Skeletal muscle tissue (tissue), 4 donors: ENCODE data around the gene GPR137. TPM values are rescaled to one million over a fixed set of nuclear protein-coding genes. Genes with fewer than 3 reads are reported as not detected.

Experiments used
- H3K27ac ChIP-seq: one replicate; pipeline ENCODE4 v1.7.0; 2013; ENCODE audit warnings: mild to moderate bottlenecking, low read depth, low read length, inconsistent platforms
- H3K27me3 ChIP-seq, 3 donors: one replicate each; pipeline ENCODE4 v1.7.0; 2013; ENCODE audit warnings: low read length in 3 of 3; ENCODE audit not compliant: control insufficient read depth in 3 of 3, insufficient read depth in 3 of 3
- H3K36me3 ChIP-seq, 3 donors: one replicate each; pipeline ENCODE4 v1.7.0; 2013; ENCODE audit warnings: low read length in 3 of 3; ENCODE audit not compliant: control insufficient read depth in 3 of 3, insufficient read depth in 3 of 3
- H3K4me1 ChIP-seq, 3 donors: one replicate each; pipeline ENCODE4 v1.7.0; 2013; ENCODE audit warnings: low read length in 3 of 3, mild to moderate bottlenecking in 3 of 3; ENCODE audit not compliant: control insufficient read depth in 3 of 3, insufficient read depth in 3 of 3
- H3K4me3 ChIP-seq, 3 donors: one replicate each; pipeline ENCODE4 v1.7.0; 2013; ENCODE audit warnings: low read length in 3 of 3
- H3K9ac ChIP-seq, 3 donors: one replicate each; pipeline ENCODE4 v1.7.0; 2013; ENCODE audit warnings: low read length in 3 of 3, mild to moderate bottlenecking in 3 of 3, moderate library complexity in 2 of 3, low read depth in 1 of 3
- H3K9me3 ChIP-seq, 3 donors: one replicate each; pipeline ENCODE4 v1.7.0; 2013; ENCODE audit warnings: low read length in 3 of 3; ENCODE audit not compliant: control insufficient read depth in 3 of 3
- total RNA-seq: library from RNA; depleted of rRNA; stranded (reverse); fragments of >200 nt; gene quantifications from one replicate; pipeline ENCODE4 v1.2.3, GENCODE V29; 2014
- donor health status: Osteomylitis.

The GPR137 gene
- total RNA-seq, 1 donor from 2014 or later: 6.3 TPM

DNA sequence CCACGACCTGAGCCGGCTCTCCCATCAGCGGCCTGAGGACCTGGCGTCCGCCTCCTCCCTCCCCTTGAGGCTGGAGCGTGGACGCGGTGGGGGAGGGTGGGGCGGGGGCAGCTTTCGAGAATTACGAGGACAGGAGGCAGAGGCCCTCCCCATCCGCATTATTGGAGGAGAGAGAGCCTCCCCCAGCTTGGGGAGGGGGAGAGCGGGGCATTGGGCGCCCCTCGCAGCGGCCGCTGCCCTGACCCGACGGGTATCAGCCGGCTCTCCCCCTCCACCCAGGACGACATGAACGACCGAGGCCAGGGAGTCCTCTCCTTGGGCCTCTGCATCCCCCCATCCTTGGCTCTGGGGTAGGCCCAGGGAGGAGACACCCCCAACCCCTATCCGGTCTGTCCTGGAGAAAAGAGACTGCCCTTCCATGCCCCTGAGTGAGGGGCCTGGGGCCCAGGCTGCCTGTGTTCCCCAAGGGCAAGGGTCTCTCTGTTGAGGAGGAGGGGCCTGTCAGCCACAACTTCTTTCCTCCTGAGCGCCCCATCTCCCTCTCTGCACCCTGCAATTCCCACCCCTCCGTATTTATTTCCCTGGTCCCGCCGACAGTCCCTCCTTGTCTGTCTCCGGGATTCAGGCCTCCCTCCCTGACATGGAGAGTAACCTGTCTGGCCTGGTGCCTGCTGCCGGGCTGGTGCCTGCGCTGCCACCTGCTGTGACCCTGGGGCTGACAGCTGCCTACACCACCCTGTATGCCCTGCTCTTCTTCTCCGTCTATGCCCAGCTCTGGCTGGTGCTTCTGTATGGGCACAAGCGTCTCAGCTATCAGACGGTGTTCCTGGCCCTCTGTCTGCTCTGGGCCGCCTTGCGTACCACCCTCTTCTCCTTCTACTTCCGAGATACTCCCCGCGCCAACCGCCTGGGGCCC is 495 bp downstream of the GPR137 start:
- H3K9me3 ChIP-seq: no peaks in the 10 kb centered on the region

GRCh38 chr11:64286801-64287159 is 1.1 kb downstream of the GPR137 start:
- Histone ChIP-seq H3K9ac (peak overlapping the region in 2 of 3 donors; percentile 72 to 78), H3K4me1 (peaks cover 28 to 35% (median 32%) of the 10 kb centered on the region in 3 donors), H3K27ac (no peak overlapping the region), H3K4me3 (peak overlapping the region in 1 of 3 donors; percentile 73), H3K27me3 (peaks cover 11 to 15% (median 15%) of the 10 kb centered on the region in 3 donors), H3K9me3 (no peaks in the 10 kb centered on the region), H3K36me3 (peaks cover 0 to 6% (median 6%) of the 10 kb centered on the region in 3 donors)

More for the DNA sequence above, 495 bp downstream of the GPR137 start:
- H3K27me3 ChIP-seq: peaks cover 8 to 10% (median 9%) of the 10 kb centered on the region in 3 donors
- peaks cover 0 to 6% (median 6%) of the 10 kb centered on the region in 3 donors for H3K36me3 ChIP-seq
- peak overlapping the region; percentile 72 to 78 (median 78) for H3K9ac ChIP-seq
- H3K4me3 ChIP-seq: peak overlapping the region; percentile 67 to 87 (median 73)
- peaks cover 27 to 35% (median 31%) of the 10 kb centered on the region in 3 donors for H3K4me1 ChIP-seq
- no peak overlapping the region for H3K27ac ChIP-seq

- Histone ChIP-seq H3K36me3 (peaks cover 0 to 3% (median 0%) of the 10 kb centered on the region in 3 donors), H3K27ac (no peak overlapping the region), H3K27me3 (peaks cover 21 to 26% (median 25%) of the 10 kb centered on the region in 3 donors), H3K4me1 (peaks cover 31 to 40% (median 38%) of the 10 kb centered on the region in 3 donors), H3K9ac (no peak overlapping the region), H3K4me3 (no peak overlapping the region), H3K9me3 (no peaks in the 10 kb centered on the region)
Observed at GRCh38 chr11:64287676-64288352, 2.2 kb downstream of the GPR137 start.

- peaks cover 0 to under 1% (median 0%) of the 10 kb centered on the region in 3 donors for H3K36me3 ChIP-seq
- peaks cover 27 to 35% (median 33%) of the 10 kb centered on the region in 3 donors for H3K4me1 ChIP-seq
- no peaks in the 10 kb centered on the region for H3K9me3 ChIP-seq
- H3K4me3 ChIP-seq: no peak overlapping the region
- no peak overlapping the region for H3K27ac ChIP-seq
- H3K27me3 ChIP-seq: peaks cover 27 to 31% (median 31%) of the 10 kb centered on the region in 3 donors
- H3K9ac ChIP-seq: no peak overlapping the region
Observed at GRCh38 chr11:64288353-64288750, 2.7 kb downstream of the GPR137 start.

- Histone ChIP-seq H3K9me3 (no peaks in the 10 kb centered on the region), H3K27ac (no peak overlapping the region), H3K4me1 (peaks cover 20 to 28% (median 26%) of the 10 kb centered on the region in 3 donors), H3K27me3 (peaks cover 34% of the 10 kb centered on the region in 3 donors), H3K9ac (no peak overlapping the region), H3K4me3 (no peak overlapping the region), H3K36me3 (no peaks in the 10 kb centered on the region)
Observed at GRCh38 chr11:64289002-64289564, 3.4 kb downstream of the GPR137 start.

- no peak overlapping the region for H3K4me3 ChIP-seq
- H3K27me3 ChIP-seq: peaks cover 40 to 47% (median 45%) of the 10 kb centered on the region in 3 donors
- H3K9me3 ChIP-seq: no peaks in the 10 kb centered on the region
Observed at GRCh38 chr11:64290352-64291261, 5.0 kb downstream of the GPR137 start.

GRCh38 chr11:64291262-64291751 is 5.7 kb downstream of the GPR137 start, which contains the start of gene KCNK4:
Gene KCNK4 (plus strand): TSS chr11:64291302. CDS start chr11:64293019, 1,717 bp downstream.
- Histone ChIP-seq H3K27me3 (peaks cover 47 to 54% (median 52%) of the 10 kb centered on the region in 3 donors), H3K4me3 (peak within 1 kb of the TSS in 2 of 3 donors; percentile 29 to 36), H3K9ac (peak within 1 kb of the TSS in 1 of 3 donors; percentile 25)

More at GRCh38 chr11:64290352-64291261, 5.0 kb downstream of the GPR137 start:
- Histone ChIP-seq H3K4me1 (peaks cover 18 to 25% (median 19%) of the 10 kb centered on the region in 3 donors), H3K9ac (no peak overlapping the region), H3K27ac (no peak overlapping the region), H3K36me3 (no peaks in the 10 kb centered on the region)

GRCh38 chr11:64291752-64292459 is 6.3 kb downstream of the GPR137 start:
- H3K4me1 ChIP-seq: peaks cover 7 to 14% (median 8%) of the 10 kb centered on the region in 3 donors
- peak overlapping the region in 2 of 3 donors; percentile 29 to 36 for H3K4me3 ChIP-seq
- no peaks in the 10 kb centered on the region for H3K9me3 ChIP-seq
- peaks cover 53 to 60% (median 58%) of the 10 kb centered on the region in 3 donors for H3K27me3 ChIP-seq
- H3K27ac ChIP-seq: no peak overlapping the region
- H3K36me3 ChIP-seq: no peaks in the 10 kb centered on the region
- H3K9ac ChIP-seq: peak overlapping the region in 1 of 3 donors; percentile 25

More at GRCh38 chr11:64291262-64291751, 5.7 kb downstream of the GPR137 start, which contains the start of gene KCNK4:
- Histone ChIP-seq H3K9me3 (no peaks in the 10 kb centered on the region), H3K36me3 (no peaks in the 10 kb centered on the region), H3K4me1 (peaks cover 13 to 20% (median 14%) of the 10 kb centered on the region in 3 donors), H3K27ac (no peak within 1 kb of the TSS)
